GM23338 (cell line): ENCODE data around the gene PDIA5. TPM values are rescaled to one million over a fixed set of nuclear protein-coding genes. Genes with fewer than 3 reads are reported as not detected.

ENCODE experiments used
- ATAC-seq: fragments of 200-7000 bp; cut with Tn5 transposase; 3 replicates; pipeline ENCODE4 v1.9.1; 2020
- DNase-seq: peaks from one replicate; pipeline ENCODE4 v3.0.0-alpha.2; 2015; ENCODE audit warnings: low spot score
- H2AFZ ChIP-seq: fragments of 200-600 bp; sonication (generic); 2 replicates; pipeline ENCODE4 v1.8.0; 2016; ENCODE audit warnings: antibody characterized with exemption, mild to moderate bottlenecking, moderate library complexity
- H3F3A ChIP-seq: fragments of 200-600 bp; sonication (generic); replicated peaks from 2 replicates; pipeline ENCODE4 v1.8.0; 2017; ENCODE audit warnings: antibody characterized with exemption, mixed run types, low read depth
- H3K27ac ChIP-seq: fragments of 200-600 bp; sonication (generic); 2 replicates; pipeline ENCODE4 v1.6.1; 2016; ENCODE audit warnings: low read depth
- H3K27me3 ChIP-seq: fragments of 200-600 bp; sonication (generic); 2 replicates; pipeline ENCODE4 v1.8.0; 2016; ENCODE audit warnings: mild to moderate bottlenecking, mixed run types, moderate library complexity; ENCODE audit not compliant: insufficient read depth
- H3K36me3 ChIP-seq: fragments of 200-600 bp; sonication (generic); 2 replicates; pipeline ENCODE4 v1.8.0; 2016; ENCODE audit warnings: mild to moderate bottlenecking; ENCODE audit not compliant: insufficient read depth
- H3K4me1 ChIP-seq: fragments of 200-600 bp; sonication (generic); 2 replicates; pipeline ENCODE4 v1.8.0; 2016; ENCODE audit warnings: mild to moderate bottlenecking, moderate library complexity; ENCODE audit not compliant: insufficient read depth
- H3K4me2 ChIP-seq: fragments of 200-600 bp; sonication (generic); 2 replicates; pipeline ENCODE4 v1.7.1; 2017; ENCODE audit warnings: mixed run types
- H3K4me3 ChIP-seq: fragments of 200-600 bp; sonication (generic); 2 replicates; pipeline ENCODE4 v1.6.1; 2016; ENCODE audit warnings: mixed run types
- H3K79me2 ChIP-seq: fragments of 200-600 bp; sonication (generic); replicated peaks from 2 replicates; pipeline ENCODE4 v1.8.0; 2017; ENCODE audit warnings: mild to moderate bottlenecking; ENCODE audit not compliant: insufficient read depth
- H3K9me2 ChIP-seq: fragments of 200-600 bp; sonication (generic); 2 replicates; pipeline ENCODE4 v1.8.0; 2017; ENCODE audit not compliant: insufficient read depth
- H4K20me1 ChIP-seq: fragments of 200-600 bp; sonication (generic); replicated peaks from 2 replicates; pipeline ENCODE4 v1.8.0; 2017; ENCODE audit warnings: mild to moderate bottlenecking; ENCODE audit not compliant: insufficient read depth
- H3K27ac Mint-ChIP-seq: 2 replicates; pipeline ENCODE4 v1.8.0; 2020; ENCODE audit warnings: inconsistent platforms, mild to moderate bottlenecking, moderate library complexity, mixed read lengths
- H3K27me3 Mint-ChIP-seq: 3 replicates; pipeline ENCODE4 v1.8.0; 2022; ENCODE audit warnings: low read depth, mild to moderate bottlenecking, moderate library complexity, mixed read lengths, inconsistent platforms; ENCODE audit not compliant: insufficient read depth, poor library complexity
- H3K36me3 Mint-ChIP-seq: 3 replicates; pipeline ENCODE4 v1.8.0; 2021; ENCODE audit warnings: low read depth, mild to moderate bottlenecking, inconsistent platforms, moderate library complexity, mixed read lengths
- H3K4me1 Mint-ChIP-seq: 3 replicates; pipeline ENCODE4 v1.8.0; 2020; ENCODE audit warnings: mild to moderate bottlenecking, inconsistent platforms, mixed read lengths
- H3K4me3 Mint-ChIP-seq: 3 replicates; pipeline ENCODE4 v1.8.0; 2021; ENCODE audit warnings: moderate library complexity, mild to moderate bottlenecking, inconsistent platforms, mixed read lengths
- H3K9me3 Mint-ChIP-seq: 3 replicates; pipeline ENCODE4 v1.8.0; 2020; ENCODE audit warnings: moderate library complexity, mild to moderate bottlenecking, inconsistent platforms, mixed read lengths
- JUNB ChIP-seq: IDR thresholded peaks from one replicate; pipeline ENCODE4 v1.6.1; 2016; ENCODE audit warnings: antibody characterized with exemption; ENCODE audit not compliant: unreplicated experiment
- NANOG ChIP-seq: IDR thresholded peaks from 2 replicates; pipeline ENCODE4 v1.6.1; 2016; ENCODE audit warnings: antibody characterized with exemption, borderline replicate concordance
- POLR2AphosphoS5 ChIP-seq: IDR thresholded peaks from 2 replicates; pipeline ENCODE4 v1.6.1; 2016; ENCODE audit warnings: antibody characterized with exemption, low read depth
- STAT1 ChIP-seq: IDR thresholded peaks from one replicate; pipeline ENCODE4 v1.6.1; 2016; ENCODE audit warnings: antibody characterized with exemption; ENCODE audit not compliant: unreplicated experiment
- ZNF114 ChIP-seq: fragments of 250-450 bp; sonication (Bioruptor Pico); IDR thresholded peaks from 2 replicates; pipeline ENCODE4 v1.5.0; 2020; ENCODE audit warnings: mild to moderate bottlenecking, moderate library complexity
- ZNF462 ChIP-seq: fragments of 250-450 bp; sonication (Bioruptor Pico); IDR thresholded peaks from 2 replicates; pipeline ENCODE4 v1.5.0; 2020; ENCODE audit warnings: mild to moderate bottlenecking, moderate library complexity
- polyA plus RNA-seq: library from polyadenylated mRNA; unstranded; fragments of >200 nt; fragmentation: Nextera tagmentation; extraction: Ambion mirVana; gene quantifications from 2 replicates; pipeline ENCODE4 v1.2.1, GENCODE V29; 2016
- total RNA-seq: library from RNA; depleted of rRNA; stranded (reverse); fragments of >200 nt; shearing (Covaris generic); gene quantifications from 2 replicates; pipeline ENCODE4 v1.2.3, GENCODE V29; 2014
- TF ChIP-seq, protein P1 (sequence below): IDR thresholded peaks from 2 replicates; pipeline ENCODE4 v1.6.1; 2016; ENCODE audit warnings: antibody characterized with exemption

Gene PDIA5
- total and polyA plus RNA-seq, 2 experiments from 2014 or later, result 22.9 to 28.1 TPM

- H3K27me3 Mint-ChIP-seq, result peaks cover 3% of the 10 kb centered on the region
- H3K9me3 Mint-ChIP-seq, result no peaks in the 10 kb centered on the region
- H3K36me3 Mint-ChIP-seq, result no peaks in the 10 kb centered on the region
- Histone ChIP-seq H4K20me1 (no peaks in the 10 kb centered on the region), H3K9me2 (no peaks in the 10 kb centered on the region), H3K4me1 (peaks cover 26% of the 10 kb centered on the region), H2AFZ (0 out of 2 replicates have a peak overlapping the region, but pooled peaks have one; percentile 44), H3K79me2 (no peaks in the 10 kb centered on the region), H3K36me3 (no peaks in the 10 kb centered on the region), H3K4me3 (no peak overlapping the region), H3K4me2 (peak overlapping the region; percentile 50; the same call in 1 of the 2 replicates), H3F3A (no peaks in the 10 kb centered on the region), H3K27me3 (no peaks in the 10 kb centered on the region), H3K27ac (no peak overlapping the region)
- ATAC-seq (peak; percentile 23; the same call in 2 of the 3 replicates), DNase-seq (no peak)
- H3K27ac Mint-ChIP-seq, result no peak overlapping the region
- H3K4me3 Mint-ChIP-seq, result no peak overlapping the region
- TF ChIP-seq ZNF462 (CRISPR knock-in tag) (no peak), STAT1 (no peak), NANOG (no peak), ZNF114 (CRISPR knock-in tag) (no peak), JUNB (no peak), POLR2AphosphoS5 (no peak)
- TF ChIP-seq, protein P1, sequence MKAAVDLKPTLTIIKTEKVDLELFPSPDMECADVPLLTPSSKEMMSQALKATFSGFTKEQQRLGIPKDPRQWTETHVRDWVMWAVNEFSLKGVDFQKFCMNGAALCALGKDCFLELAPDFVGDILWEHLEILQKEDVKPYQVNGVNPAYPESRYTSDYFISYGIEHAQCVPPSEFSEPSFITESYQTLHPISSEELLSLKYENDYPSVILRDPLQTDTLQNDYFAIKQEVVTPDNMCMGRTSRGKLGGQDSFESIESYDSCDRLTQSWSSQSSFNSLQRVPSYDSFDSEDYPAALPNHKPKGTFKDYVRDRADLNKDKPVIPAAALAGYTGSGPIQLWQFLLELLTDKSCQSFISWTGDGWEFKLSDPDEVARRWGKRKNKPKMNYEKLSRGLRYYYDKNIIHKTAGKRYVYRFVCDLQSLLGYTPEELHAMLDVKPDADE, result no peak
- peaks cover 20% of the 10 kb centered on the region for H3K4me1 Mint-ChIP-seq
Observed at GRCh38 chr3:123193448-123194101, 126.8 kb downstream of the PDIA5 start.
